TTC549 (cell line): ENCODE measurements around the gene KLF12.

ENCODE experiments used
- FAIRE-seq: peaks from 2 replicates; lab custom pipeline; 2012; peaks lifted over from hg19 to GRCh38; lab: Jason Lieb, UNC

Gene KLF12

DNA sequence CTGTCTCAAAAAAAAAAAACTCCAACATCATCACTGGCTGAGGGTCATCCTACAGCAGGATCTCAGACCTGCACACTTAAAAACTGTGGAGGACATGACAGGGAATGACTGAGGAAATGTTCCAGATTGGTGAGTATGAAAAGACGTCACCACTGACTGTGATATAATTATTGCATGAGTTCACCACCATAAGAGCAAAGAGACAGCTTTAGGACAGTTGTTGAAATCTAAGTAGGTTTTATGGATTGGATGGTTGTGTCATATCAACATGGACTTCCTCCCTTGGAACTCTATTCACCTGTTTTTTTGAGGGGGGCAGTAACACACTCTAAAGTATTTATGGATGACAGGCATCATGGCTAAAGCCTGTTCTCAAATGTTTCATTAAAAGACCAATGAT, 31.5 kb downstream of the KLF12 start:
- FAIRE-seq: no peak

DNA sequence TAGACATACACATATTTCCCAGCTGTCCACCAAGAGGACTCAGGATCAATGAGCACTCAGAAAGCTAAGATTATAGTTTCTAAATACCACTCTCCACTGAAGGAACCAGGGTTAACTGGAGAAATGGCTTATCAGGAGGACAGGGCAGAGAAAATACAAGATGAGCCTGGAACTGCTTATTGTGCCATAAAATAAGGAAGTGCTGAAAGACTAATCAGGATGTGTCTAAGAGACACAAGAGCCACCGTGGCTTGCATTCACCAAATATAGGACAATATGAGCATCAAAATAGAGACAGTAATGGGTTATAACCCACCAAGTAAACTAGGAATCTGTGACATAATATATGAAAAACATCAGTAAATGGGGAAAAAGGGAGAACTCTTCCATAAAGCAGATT, 32.8 kb downstream of the KLF12 start:
- FAIRE-seq: no peak

DNA sequence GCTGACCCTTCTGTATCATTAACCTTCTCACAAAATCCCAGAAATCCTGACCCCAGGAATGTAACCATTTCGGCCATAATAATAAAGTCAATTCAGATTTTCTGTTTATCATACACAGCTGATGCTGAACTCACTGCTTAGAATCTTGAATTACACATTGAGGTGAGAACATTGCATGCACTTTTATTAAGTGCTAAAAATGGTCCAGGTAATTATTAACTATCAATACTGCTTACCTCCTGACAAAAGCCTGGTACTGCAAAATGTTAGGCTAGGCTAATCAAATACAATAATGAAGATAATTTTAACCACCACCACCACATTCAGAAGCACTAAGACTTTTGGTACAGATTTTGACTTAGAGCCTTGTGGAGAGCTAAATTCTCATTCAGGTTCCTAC, 36.1 kb downstream of the KLF12 start:
- no peak for FAIRE-seq

DNA sequence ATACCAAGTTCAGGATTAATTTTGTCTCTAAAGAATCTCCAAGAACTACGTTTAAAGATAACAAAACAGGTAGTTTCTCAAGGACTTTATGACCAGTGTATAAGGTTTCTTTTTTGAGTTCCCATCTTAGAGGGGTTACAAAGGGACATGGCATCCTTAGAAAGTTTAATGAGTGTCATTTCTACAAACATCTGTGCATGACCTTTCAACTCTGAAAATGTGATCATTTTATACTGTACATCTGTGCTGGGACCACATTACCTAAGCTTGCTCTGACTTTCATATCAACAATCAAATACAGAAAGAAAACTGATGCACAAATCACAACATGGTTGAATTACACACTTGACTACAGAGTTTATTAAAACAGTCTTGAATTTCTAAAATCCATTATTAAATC, 37.1 kb downstream of the KLF12 start:
- no peak for FAIRE-seq

DNA sequence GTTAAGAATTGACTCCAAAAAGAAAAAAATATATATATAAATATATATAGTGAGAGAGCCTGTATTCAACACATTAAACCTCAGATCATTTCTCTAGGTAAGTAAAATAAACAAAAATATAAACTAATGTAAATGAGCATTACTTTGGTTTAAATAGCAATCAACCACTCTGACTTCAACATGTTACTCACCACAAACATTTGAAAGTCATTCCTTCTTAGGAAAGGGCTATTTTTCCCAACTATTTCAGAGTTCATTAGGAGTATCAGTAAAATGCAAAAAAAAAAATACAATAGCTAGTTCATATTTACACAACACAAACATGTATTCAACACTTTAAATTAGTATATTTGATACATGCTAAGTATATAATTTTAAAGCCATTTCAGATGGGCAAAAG, 40.5 kb downstream of the KLF12 start:
- no peak for FAIRE-seq

DNA sequence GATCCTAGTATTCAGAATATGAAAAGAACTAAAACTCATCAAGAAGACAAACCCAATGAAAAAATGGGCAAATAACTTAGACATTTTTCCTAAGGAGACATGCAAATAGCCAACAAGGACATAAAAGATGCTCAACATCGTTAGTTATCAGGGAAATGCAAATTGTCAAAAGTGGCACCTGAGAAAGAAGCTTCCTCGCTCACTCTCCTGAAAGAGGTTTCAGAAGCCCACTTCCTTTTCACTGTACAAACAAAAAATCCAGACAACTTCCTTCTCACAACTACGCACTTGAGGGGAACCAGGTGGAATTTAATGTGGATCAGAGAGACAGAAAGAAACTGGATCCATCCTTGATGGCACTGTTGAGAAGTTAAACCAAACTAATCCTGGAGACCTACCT, 41.5 kb downstream of the KLF12 start:
- FAIRE-seq: no peak

DNA sequence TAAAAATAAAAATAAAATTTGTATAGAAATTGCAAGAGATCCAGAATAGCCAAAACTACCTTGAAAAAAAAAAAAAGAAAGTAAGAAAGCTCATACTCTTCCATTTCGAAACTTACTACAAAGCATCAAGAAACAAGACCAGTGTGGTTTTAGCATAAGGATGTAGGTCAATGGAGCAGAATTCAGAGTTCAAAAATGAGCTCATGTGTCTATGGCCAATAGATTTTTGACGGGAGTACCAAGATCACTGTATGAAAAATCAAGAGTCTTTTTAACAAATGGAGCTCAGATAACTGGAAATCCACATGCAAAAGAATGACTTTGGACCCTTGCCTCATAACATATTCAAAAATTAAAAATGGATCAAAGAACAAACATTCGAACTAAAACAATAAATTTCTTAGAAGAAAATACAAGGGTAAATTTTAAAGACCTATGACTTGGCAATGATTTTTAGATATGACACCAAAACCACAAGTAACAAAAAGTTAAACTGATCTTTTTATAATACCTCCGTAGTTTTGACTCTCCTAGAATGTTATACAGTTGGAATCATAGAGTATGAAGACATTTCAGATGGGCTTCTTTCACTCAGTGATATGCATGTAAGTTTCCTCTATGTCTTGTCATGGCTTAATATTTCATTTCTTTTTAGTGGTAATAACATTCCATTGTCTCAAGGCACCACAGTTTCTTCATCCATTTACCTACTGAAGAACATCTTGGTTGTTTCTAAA, 43.2 kb downstream of the KLF12 start:
- no peak for FAIRE-seq

DNA sequence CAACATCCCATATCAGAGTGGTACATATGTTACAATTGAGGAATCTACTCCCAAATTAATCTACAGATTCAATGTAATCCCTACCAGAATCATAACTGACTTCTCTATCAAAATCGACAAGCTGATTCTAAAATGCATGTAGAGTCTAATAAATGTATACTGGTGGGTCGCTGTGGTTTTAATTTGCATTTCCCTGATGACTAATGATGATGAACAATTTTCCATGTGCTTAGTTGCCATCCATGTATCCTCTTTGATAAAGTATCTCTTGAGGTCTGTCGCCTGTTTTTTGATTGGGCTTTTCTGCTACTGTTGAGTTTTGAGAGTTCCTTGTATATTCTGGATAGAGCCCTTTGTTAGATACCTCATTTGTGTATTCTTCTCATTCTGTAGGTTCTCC, 43.8 kb downstream of the KLF12 start:
- FAIRE-seq: no peak

DNA sequence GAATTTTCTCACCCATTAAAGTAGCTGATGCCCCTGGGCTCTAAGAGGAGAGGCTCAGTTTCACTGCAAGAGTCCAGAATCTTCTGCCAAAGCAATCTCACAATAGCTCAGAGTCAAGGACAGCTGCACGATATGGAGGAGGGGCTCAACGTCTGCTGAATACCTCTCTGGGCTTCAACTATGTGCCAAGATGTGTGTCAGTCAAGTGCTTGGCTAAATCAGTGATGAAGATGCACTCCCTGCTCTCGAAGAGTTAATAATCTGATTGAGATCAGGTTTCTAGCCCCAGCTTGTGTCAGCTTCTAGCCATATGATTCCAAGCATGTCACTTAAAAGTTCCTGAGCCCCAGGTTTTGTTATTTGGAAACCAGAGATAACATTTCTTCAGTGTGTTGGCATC, 46.8 kb downstream of the KLF12 start:
- FAIRE-seq: no peak
